Loucy (cell line): ENCODE data around the gene CYB561A3.

ENCODE experiments used
- EZH2phosphoT487 ChIP-seq: fragments of 200-600 bp; IDR thresholded peaks from 2 replicates; pipeline ENCODE4 v1.6.1; 2018; ENCODE audit warnings: antibody characterized with exemption, mild to moderate bottlenecking, moderate library complexity, borderline replicate concordance
- TF ChIP-seq, protein P1 (sequence below): fragments of 200-600 bp; sonication (generic); conservative IDR thresholded peaks from 2 replicates; pipeline ENCODE4 v1.5.1; 2014; ENCODE audit warnings: mild to moderate bottlenecking, antibody characterized with exemption, low read length

DNA sequence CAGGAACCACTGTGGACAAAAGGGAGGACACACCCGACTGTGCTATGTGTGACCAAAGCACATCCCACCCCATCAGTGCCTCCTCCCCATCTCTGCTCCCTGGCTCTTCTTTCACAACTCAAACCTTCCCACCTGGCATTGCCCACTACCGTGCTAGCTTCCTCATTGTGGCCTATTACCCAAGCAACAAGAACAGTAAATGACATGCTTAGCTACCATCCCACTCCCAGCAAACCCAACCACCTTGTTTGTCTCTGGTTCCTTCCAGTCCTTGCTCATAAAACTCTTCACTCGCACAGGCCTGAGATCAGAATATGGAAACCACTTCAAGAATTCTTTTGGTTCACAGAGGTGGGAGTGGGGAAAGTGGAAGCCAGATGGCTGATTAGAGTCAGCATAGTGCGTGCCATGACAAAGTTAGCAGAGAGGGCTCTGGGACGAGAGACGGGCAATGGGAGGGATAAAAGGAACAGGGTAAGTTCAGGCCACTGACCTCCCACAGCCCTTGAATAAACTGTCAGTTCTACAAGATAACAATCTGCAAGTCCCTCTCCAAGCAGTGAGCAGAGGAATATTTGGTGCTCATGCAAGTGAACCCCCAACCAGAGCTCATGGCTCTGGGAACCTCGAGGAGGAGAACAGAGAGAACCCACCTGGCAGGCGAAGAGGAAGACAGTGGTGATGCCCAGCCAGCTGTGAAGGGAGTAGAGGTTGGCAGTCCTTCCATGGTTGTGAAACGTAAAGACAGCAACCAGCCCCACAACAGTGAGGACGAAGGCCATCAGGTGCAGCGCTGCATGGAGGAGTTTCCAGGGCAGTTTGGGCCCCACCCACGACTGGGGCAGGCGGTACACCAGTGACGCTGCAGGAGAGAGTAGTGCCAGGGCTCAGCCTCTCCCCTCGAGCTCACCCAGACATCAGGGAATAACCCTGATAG lies 8.3 kb downstream of the CYB561A3 start:
- TF ChIP-seq, protein P1, sequence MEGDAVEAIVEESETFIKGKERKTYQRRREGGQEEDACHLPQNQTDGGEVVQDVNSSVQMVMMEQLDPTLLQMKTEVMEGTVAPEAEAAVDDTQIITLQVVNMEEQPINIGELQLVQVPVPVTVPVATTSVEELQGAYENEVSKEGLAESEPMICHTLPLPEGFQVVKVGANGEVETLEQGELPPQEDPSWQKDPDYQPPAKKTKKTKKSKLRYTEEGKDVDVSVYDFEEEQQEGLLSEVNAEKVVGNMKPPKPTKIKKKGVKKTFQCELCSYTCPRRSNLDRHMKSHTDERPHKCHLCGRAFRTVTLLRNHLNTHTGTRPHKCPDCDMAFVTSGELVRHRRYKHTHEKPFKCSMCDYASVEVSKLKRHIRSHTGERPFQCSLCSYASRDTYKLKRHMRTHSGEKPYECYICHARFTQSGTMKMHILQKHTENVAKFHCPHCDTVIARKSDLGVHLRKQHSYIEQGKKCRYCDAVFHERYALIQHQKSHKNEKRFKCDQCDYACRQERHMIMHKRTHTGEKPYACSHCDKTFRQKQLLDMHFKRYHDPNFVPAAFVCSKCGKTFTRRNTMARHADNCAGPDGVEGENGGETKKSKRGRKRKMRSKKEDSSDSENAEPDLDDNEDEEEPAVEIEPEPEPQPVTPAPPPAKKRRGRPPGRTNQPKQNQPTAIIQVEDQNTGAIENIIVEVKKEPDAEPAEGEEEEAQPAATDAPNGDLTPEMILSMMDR, result no peak
- no peak for TF ChIP-seq EZH2phosphoT487
